ENCODE measurements around the gene SIM1. TPM values are rescaled to one million over a fixed set of nuclear protein-coding genes. Genes with fewer than 3 reads are reported as not detected.

SIM1 gene
- total and polyA plus RNA-seq, 2 of the 8 experiments (the other 6 are each of a cell fraction or from before 2014, with no cell fraction given), result 0.02 to 0.39 TPM

DNA sequence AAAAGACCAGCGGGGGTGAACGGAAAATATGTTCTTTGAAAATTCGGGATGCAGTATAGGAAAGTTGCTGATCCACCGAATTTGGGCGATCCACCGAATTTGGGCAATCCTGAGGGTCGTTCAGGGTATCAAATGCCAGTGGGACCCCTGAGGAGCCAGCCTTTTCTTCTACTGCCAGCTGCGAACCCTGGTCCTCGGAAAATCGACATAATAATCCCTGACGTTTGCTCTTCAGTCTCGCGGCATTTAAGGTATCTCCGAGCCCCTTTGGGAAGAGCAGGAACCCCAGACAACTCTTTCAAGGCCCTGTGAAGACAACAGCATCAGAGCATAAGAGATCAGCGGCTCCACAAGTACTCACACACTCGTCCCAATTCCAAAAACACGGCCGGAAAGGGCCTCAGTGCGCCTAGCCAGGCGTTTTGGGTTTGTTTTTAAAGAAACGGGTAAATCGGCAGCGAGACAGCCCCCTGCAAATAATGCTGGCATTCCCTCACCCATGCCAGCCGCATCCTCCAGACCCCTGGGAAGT, 1.0 kb downstream of the SIM1 start (continued):
- TF ChIP-seq KDM5A (IDR thresholded peaks at IDR 0.05; ENCODE audit: low read length) (no peak), TCF12 (IDR thresholded peaks at IDR 0.05; ENCODE audit: low read depth, low read length) (no peak), POLR2AphosphoS5 (IDR thresholded peaks at IDR 0.05; ENCODE audit: low read depth, low read length) (no peak), JUND (IDR thresholded peaks at IDR 0.05; ENCODE audit: low read length) (no peak), YY1 (IDR thresholded peaks at IDR 0.05; ENCODE audit: low read depth, low read length) (no peak), ASH2L (IDR thresholded peaks at IDR 0.05; ENCODE audit: low read length) (no peak), BACH1 (IDR thresholded peaks at IDR 0.05; ENCODE audit: low read length) (no peak), SP1 (IDR thresholded peaks at IDR 0.05; ENCODE audit: low read depth, low read length) (no peak), SRF (IDR thresholded peaks at IDR 0.05; ENCODE audit: low read depth, low read length) (no peak), BCL11A (IDR thresholded peaks at IDR 0.05; ENCODE audit: low read depth in 2 of 2, low read length in 2 of 2) (no peak), SIN3A (conservative IDR thresholded peaks at IDR 0.05 in 1 of 2, IDR thresholded peaks at IDR 0.05 in 1 of 2; ENCODE audit: low read depth in 1 of 2, low read length in 2 of 2) (no peak), SAP30 (IDR thresholded peaks at IDR 0.05; ENCODE audit: insufficient read depth, insufficient replicate concordance, low read length) (no peak), CREB1 (IDR thresholded peaks at IDR 0.05) (no peak), JUN (IDR thresholded peaks at IDR 0.05; ENCODE audit: low read depth, low read length) (no peak), TBP (IDR thresholded peaks at IDR 0.05; ENCODE audit: low read depth, low read length) (no peak), HDAC6 (IDR thresholded peaks at IDR 0.05; ENCODE audit: low read depth, low read length) (no peak), SP2 (IDR thresholded peaks at IDR 0.05; ENCODE audit: low read length) (no peak), KDM4A (IDR thresholded peaks at IDR 0.05; ENCODE audit: low read depth, low read length, severe bottlenecking) (no peak), EZH2 (IDR thresholded peaks at IDR 0.05; ENCODE audit: low read depth, low read length, severe bottlenecking) (peak; percentile 66), TAF1 (IDR thresholded peaks at IDR 0.05; ENCODE audit: low read depth, low read length) (no peak), KDM1A (IDR thresholded peaks at IDR 0.05; ENCODE audit: borderline replicate concordance, low read length) (no peak), RFX5 (IDR thresholded peaks at IDR 0.05; ENCODE audit: borderline replicate concordance, low read depth, low read length) (no peak), BRCA1 (IDR thresholded peaks at IDR 0.05; ENCODE audit: low read depth, low read length) (peak; percentile 52; the same call in 1 of the 2 replicates), RAD21 (IDR thresholded peaks at IDR 0.05 in 1 of 2, conservative IDR thresholded peaks at IDR 0.05 in 1 of 2; ENCODE audit: low read depth in 2 of 2, low read length in 2 of 2) (no peak)
- TF ChIP-seq, protein P1, sequence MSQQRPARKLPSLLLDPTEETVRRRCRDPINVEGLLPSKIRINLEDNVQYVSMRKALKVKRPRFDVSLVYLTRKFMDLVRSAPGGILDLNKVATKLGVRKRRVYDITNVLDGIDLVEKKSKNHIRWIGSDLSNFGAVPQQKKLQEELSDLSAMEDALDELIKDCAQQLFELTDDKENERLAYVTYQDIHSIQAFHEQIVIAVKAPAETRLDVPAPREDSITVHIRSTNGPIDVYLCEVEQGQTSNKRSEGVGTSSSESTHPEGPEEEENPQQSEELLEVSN (IDR thresholded peaks at IDR 0.05), result no peak
